GM19452 (cell line): ENCODE data around the gene GLRX5.
A peak's percentile ranks its signal among the peaks of the same experiment; 100 is the strongest.
"Not testable (repeated sequence)": the region's sequence is repeated elsewhere in the genome, so short reads cannot be mapped to it uniquely, and the experiment has no call there.

Source experiments
- ATAC-seq: cut with Tn5 transposase; IDR thresholded peaks from one replicate; pipeline ENCODE4 v1.9.1; 2021; ENCODE audit not compliant: unreplicated experiment

Gene GLRX5

GRCh38 chr14:95549656-95550585, 15.1 kb downstream of the GLRX5 start:
- no peak for ATAC-seq

GRCh38 chr14:95551435-95551834, 16.6 kb downstream of the GLRX5 start:
- no peak for ATAC-seq

- ATAC-seq: no peak
Observed at GRCh38 chr14:95553141-95553540, 18.3 kb downstream of the GLRX5 start.

GRCh38 chr14:95555053-95555452, 20.2 kb downstream of the GLRX5 start:
- ATAC-seq: no peak

GRCh38 chr14:95557291-95557690, 22.4 kb downstream of the GLRX5 start:
- no peak for ATAC-seq

GRCh38 chr14:95557832-95558231, 23.0 kb downstream of the GLRX5 start:
- no peak for ATAC-seq

GRCh38 chr14:95559203-95559602, 24.4 kb downstream of the GLRX5 start:
- no peak for ATAC-seq

- ATAC-seq: peak; percentile 91
Observed at GRCh38 chr14:95561001-95561412, 26.2 kb downstream of the GLRX5 start.

- no peak for ATAC-seq
Observed at GRCh38 chr14:95562892-95563685, 28.2 kb downstream of the GLRX5 start.

GRCh38 chr14:95564060-95564459, 29.2 kb downstream of the GLRX5 start:
- ATAC-seq: no peak

GRCh38 chr14:95569440-95569839, 34.6 kb downstream of the GLRX5 start:
- no peak for ATAC-seq

GRCh38 chr14:95573313-95573712, 38.5 kb downstream of the GLRX5 start:
- ATAC-seq: no peak

GRCh38 chr14:95575840-95576473, 41.1 kb downstream of the GLRX5 start:
- ATAC-seq: no peak

- ATAC-seq: peak; percentile 95
Observed at GRCh38 chr14:95577067-95577800, 42.4 kb downstream of the GLRX5 start.

GRCh38 chr14:95577870-95578269, 43.0 kb downstream of the GLRX5 start:
- ATAC-seq: no peak

- not testable (repeated sequence) for ATAC-seq
Observed at GRCh38 chr14:95583836-95584617, 49.2 kb downstream of the GLRX5 start.

GRCh38 chr14:95585953-95586620, 51.2 kb downstream of the GLRX5 start:
- no peak for ATAC-seq

- not testable (repeated sequence) for ATAC-seq
Observed at GRCh38 chr14:95591182-95591581, 56.3 kb downstream of the GLRX5 start.
